ENCODE data around the gene CD248.

Gene CD248

GRCh38 chr11:66341502-66342126 lies 24.8 kb upstream of the CD248 start:
- no peak for DNase-seq (ENCODE audit: low read depth)

GRCh38 chr11:66340596-66341501 lies 24.0 kb upstream of the CD248 start:
- no peak for DNase-seq (ENCODE audit: low read depth)

- no peak for DNase-seq (ENCODE audit: low read depth)
These were observed 23.0 kb upstream of the CD248 start for GRCh38 chr11:66339686-66340483.

- no peak for DNase-seq (ENCODE audit: low read depth)
These were observed 22.4 kb upstream of the CD248 start for GRCh38 chr11:66339162-66339675.

- DNase-seq (ENCODE audit: low read depth) = no peak
These were observed 21.7 kb upstream of the CD248 start for GRCh38 chr11:66338276-66339161.

- DNase-seq (ENCODE audit: low read depth) = no peak
These were observed 20.5 kb upstream of the CD248 start for GRCh38 chr11:66337103-66337899.

GRCh38 chr11:66336234-66337102 lies 19.6 kb upstream of the CD248 start, which contains the start of gene RIN1:
RIN1 (minus strand) TSS chr11:66336434; CDS start chr11:66336402, 32 bp downstream.
- peak; percentile 71 for DNase-seq (ENCODE audit: low read depth)

GRCh38 chr11:66335531-66336233 lies 18.8 kb upstream of the CD248 start:
- DNase-seq (ENCODE audit: low read depth) = no peak

- no peak for DNase-seq (ENCODE audit: low read depth)
These were observed 18.0 kb upstream of the CD248 start for GRCh38 chr11:66334605-66335442.

GRCh38 chr11:66333896-66334604 lies 17.2 kb upstream of the CD248 start:
- no peak for DNase-seq (ENCODE audit: low read depth)

- DNase-seq (ENCODE audit: low read depth) = no peak
These were observed 16.5 kb upstream of the CD248 start for GRCh38 chr11:66333220-66333877.

GRCh38 chr11:66332371-66333219 lies 15.8 kb upstream of the CD248 start:
- DNase-seq (ENCODE audit: low read depth) = no peak

- no peak for DNase-seq (ENCODE audit: low read depth)
These were observed 14.9 kb upstream of the CD248 start for GRCh38 chr11:66331542-66332370.

- DNase-seq (ENCODE audit: low read depth) = no peak
These were observed 14.1 kb upstream of the CD248 start for GRCh38 chr11:66330931-66331330.

All from activated T-cell treated with anti-CD3 and anti-CD28 coated beads for 48 hours (primary cell).